SK-N-SH treated with all-trans-retinoic acid at 6 μM for 48 hours (cell line): ENCODE measurements around the gene CERS2.

Experiments
- ARNTL ChIP-seq: fragments of 450-650 bp; formaldehyde crosslinking; IDR thresholded peaks from 2 replicates; pipeline ENCODE4 v1.5.0; 2020; ENCODE audit warnings: low read depth, mild to moderate bottlenecking, moderate library complexity, borderline replicate concordance
- BACH2 ChIP-seq: fragments of 250-450 bp; sonication (Bioruptor Pico); IDR thresholded peaks from 2 replicates; pipeline ENCODE4 v1.9.0; 2021; ENCODE audit warnings: mild to moderate bottlenecking, borderline replicate concordance
- CREB5 ChIP-seq: fragments of 250-450 bp; sonication (Bioruptor Pico); IDR thresholded peaks from 2 replicates; pipeline ENCODE4 v1.5.1; 2020; ENCODE audit warnings: low read depth, mild to moderate bottlenecking, moderate library complexity
- CSRNP3 ChIP-seq: fragments of 250-450 bp; sonication (Bioruptor Pico); IDR thresholded peaks from 2 replicates; pipeline ENCODE4 v1.5.1; 2021; ENCODE audit warnings: mild to moderate bottlenecking, moderate library complexity
- GLIS3 ChIP-seq: fragments of 250-450 bp; sonication (Bioruptor Pico); IDR thresholded peaks from 2 replicates; pipeline ENCODE4 v1.5.0; 2020; ENCODE audit warnings: mild to moderate bottlenecking, moderate library complexity
- ISL1 ChIP-seq: fragments of 250-450 bp; sonication (Bioruptor Pico); IDR thresholded peaks from 2 replicates; pipeline ENCODE4 v2.1.2; 2022; ENCODE audit warnings: mild to moderate bottlenecking, moderate library complexity
- PATZ1 ChIP-seq: fragments of 250-450 bp; sonication (Bioruptor Pico); IDR thresholded peaks from 2 replicates; pipeline ENCODE4 v1.8.0; 2020; ENCODE audit warnings: mild to moderate bottlenecking, moderate library complexity, borderline replicate concordance
- RARB ChIP-seq: fragments of 250-450 bp; sonication (Bioruptor Pico); IDR thresholded peaks from 2 replicates; pipeline ENCODE4 v1.8.0; 2021; ENCODE audit warnings: mild to moderate bottlenecking, moderate library complexity
- SNAI2 ChIP-seq: fragments of 250-450 bp; sonication (Bioruptor Pico); IDR thresholded peaks from 2 replicates; pipeline ENCODE4 v1.5.0; 2020; ENCODE audit warnings: mild to moderate bottlenecking, moderate library complexity
- TCF4 ChIP-seq: fragments of 250-450 bp; sonication (Bioruptor Pico); IDR thresholded peaks from 2 replicates; pipeline ENCODE4 v1.8.0; 2021; ENCODE audit warnings: mild to moderate bottlenecking, moderate library complexity, borderline replicate concordance
- TOX ChIP-seq: fragments of 250-450 bp; sonication (Bioruptor Pico); IDR thresholded peaks from 2 replicates; pipeline ENCODE4 v1.8.0; 2021; ENCODE audit warnings: mild to moderate bottlenecking, moderate library complexity, borderline replicate concordance
- ZFP3 ChIP-seq: fragments of 250-450 bp; sonication (Bioruptor Pico); IDR thresholded peaks from 2 replicates; pipeline ENCODE4 v1.5.0; 2020; ENCODE audit warnings: mild to moderate bottlenecking, moderate library complexity

- TF ChIP-seq SNAI2 (CRISPR knock-in tag) (no peak), CREB5 (CRISPR knock-in tag) (no peak), RARB (CRISPR knock-in tag) (no peak), ZFP3 (CRISPR knock-in tag) (no peak), BACH2 (CRISPR knock-in tag) (no peak), GLIS3 (CRISPR knock-in tag) (no peak), TCF4 (CRISPR knock-in tag) (no peak), ARNTL (CRISPR knock-in tag) (no peak), PATZ1 (CRISPR knock-in tag) (no peak), CSRNP3 (no peak), ISL1 (CRISPR knock-in tag) (no peak), TOX (CRISPR knock-in tag) (no peak)
Observed at GRCh38 chr1:150965605-150966004, 9.0 kb downstream of the CERS2 start.
